Midbrain (tissue), 1 donor: Measurements from ENCODE around the gene PRKAG2.
A peak's percentile ranks its signal among the peaks of the same experiment; 100 is the strongest.
"Not testable (repeated sequence)": the region's sequence is repeated elsewhere in the genome, so short reads cannot be mapped to it uniquely, and the experiment has no call there.

Experiments
- DNase-seq: peaks from one replicate; lab custom pipeline; 2025; lab: John Stamatoyannopoulos, UW

Gene PRKAG2

DNA sequence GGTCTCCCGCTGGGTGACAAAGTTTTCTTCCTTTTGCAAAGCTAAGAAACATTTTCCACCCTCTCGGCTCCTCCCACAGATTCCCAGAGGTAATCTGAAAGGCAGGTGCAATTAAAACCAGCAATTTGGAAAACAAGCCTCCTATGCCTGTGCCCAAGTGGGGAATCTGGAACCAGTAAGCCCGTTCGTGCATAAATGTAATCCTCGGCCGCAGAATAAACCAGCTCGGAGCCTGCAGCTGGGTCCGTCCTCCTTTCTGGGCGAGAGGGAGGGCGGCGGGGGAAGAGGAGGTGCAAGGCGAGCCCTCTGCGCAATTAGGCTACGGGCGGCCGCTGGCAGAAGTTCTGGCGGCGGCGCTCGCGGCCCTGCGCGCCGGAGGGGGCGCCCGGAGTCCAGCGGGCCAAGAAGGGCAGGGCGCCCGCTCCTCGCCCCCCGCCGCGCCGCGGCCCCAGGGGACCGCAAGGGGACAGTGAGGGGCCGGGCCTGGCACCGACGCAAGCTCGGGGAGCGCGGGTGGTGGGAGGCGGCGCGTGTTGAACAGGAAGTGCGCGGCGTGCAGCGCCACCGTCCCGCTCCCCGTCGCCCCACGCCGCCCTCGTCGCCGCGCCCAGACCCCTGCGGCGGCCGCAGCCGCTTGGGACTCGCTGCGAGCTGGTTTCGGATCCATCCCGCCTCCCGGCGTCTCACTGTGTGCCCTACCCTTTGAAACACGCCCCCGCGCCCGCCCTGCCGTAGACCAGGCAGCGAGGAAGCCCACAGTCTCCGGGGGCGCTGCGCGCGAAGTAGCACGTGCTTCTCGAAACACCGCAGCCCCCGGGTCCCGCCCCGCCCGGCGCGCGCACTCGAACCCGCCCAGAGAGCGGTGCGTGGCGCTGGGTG lies at the start of gene PRKAG2:
Gene PRKAG2, minus strand, starts transcription at position 217 of the 879 bp plus-strand sequence. CDS start 495 bp downstream, outside the sequence.
- no peak for DNase-seq

DNA sequence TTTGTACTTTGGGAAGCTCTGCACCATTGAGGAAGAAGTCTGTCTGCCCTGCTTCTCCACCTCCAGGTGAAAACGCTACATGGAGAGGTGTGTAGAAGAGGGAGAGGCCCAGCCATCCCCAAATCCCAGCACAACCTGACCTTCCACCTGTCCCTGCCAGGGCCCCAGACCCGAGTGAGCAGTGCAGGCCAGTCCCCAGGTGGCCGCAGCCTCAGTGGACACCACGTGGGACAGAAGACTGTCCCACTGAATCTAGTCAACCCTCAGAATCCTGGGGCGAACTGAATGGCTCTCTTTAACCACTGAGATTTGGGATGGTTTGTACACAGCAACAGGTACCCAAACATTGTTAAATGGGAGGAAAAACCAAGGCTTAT lies 49.4 kb upstream of the PRKAG2 start:
- DNase-seq = no peak

DNA sequence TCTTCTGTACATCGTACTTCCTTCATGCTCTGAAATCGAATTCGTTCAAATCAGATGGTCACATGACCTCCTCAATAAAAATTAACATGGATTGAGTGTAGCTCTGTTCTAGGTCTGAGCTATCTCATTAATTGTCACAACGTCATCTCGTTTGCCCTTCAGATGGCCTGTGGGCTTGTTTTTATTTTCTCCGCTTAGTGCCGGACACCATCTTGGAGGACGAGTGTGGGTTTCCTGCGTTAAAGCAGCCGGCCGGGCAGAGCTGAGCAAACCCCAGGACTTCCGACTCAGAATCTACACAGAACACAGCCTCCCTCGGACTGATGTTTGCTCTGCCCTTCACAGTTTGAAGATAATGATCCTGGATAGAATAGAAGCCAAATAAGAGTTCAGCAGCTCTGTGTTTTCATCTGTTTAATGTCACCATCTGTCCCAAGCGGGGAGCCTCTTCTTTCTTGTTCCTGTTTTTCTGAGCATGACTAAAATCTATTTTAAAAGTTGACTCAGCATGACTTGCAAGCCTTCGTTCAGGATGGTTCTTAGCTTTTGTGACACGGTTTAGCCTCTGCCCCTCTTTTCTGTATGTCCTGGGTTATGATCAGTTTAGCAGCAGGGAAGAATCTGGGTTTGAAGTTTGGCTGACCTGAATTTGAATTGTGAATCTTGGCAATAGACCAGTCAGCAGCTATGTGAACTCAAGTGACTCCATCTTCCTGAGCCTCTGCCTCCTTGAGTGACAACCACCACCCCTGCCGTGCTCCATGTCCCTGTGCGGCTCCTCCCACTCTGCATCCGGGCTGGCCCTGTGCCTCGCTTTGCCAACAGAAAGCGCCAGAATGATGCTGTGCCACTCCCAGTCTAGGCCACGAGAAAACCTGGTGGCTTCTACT lies 48.8 kb upstream of the PRKAG2 start:
- DNase-seq = no peak

DNA sequence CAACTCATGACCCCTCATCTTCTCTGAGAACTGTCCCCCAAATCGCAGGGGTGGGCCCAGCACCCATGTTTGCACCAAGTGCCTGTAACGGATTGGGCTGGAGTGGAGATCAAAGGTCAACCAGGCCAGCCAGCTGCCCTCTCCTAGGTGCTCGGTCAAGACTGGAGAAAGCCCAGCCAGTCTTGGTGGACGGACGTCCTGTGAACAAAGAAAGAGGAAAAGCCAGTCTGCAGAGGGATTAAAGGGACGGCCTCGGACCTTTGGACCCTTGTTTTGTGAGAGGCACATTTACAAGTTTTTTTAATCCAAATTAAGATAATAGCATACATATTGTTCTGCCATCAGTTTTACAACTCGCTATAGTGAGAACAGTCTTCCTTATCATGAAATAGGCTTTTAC lies 47.6 kb upstream of the PRKAG2 start:
- no peak for DNase-seq

DNA sequence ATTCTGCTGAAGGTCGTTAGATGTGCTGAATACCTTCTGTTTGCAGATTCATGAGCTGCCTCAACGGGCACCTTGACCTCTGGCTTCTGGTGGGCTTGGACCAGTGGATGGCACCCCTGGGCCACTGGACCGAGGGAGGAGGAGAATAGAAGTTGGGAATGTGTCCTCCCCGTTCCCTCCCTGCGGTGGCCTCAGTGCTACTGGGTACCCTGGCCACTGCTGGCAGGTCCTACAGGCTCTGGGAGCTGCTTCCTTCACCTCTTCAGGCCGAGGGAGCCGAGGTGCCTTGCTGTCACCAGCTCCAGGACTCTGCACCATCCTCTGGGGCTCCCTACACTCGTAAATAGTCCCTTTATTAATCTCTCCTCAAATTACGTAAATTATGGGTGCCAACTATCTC lies 47.1 kb upstream of the PRKAG2 start:
- DNase-seq = no peak

DNA sequence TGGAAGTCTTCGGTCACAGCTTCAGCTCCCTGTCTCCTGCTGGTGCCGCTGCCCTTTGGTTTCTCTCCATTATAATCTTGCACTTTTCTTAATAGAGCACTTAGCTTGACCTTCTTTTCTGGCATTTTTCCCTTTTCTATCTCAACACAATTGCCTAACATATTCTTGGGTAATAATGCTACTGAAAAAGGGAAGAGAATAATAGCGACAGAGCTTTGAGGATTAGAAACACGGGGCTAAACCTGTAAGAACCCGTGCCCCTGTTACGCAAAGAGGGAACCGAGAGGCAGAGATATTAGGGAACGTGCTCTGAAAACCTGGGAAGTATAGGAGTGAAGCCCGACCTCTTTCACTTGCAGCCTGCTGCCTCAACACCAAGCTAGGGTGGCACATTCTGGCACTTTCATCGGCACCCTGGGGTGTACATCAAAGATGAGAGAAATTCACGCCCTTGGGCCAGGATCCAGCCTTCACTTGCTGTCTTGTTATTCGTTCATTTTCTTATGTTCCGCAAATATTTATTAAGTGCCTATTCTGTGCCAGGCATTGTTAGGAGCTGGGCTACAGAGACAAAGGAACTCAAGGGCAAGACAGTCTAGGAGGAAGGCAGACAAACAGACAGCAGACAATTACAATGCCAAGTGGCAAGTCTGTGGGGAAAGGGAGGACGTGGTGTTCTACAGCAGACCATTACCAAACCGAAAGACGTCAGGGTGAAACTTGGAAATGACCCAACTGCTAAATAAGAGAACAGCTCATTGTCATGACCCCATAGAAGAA lies 46.4 kb upstream of the PRKAG2 start:
- DNase-seq = peak; percentile 36

DNA sequence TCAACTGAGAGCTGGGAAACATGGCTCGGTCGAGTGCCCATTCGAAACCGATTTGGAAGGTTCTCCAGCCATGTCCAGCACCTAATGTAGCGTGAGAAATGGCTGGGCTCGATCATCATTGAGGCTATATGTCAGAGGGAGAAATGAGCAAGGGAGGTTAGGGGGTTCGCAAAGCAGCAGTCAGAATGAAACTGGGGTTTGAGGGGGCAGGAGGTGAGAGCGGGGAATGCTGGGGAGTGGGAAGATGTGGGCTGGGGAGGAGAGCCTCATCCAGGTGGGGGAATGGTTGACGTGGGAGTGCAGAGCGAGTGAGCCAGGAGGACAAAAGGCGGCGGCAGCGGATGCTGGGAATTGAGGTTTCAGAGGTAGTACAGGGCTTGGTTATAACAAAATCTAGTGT lies 44.5 kb upstream of the PRKAG2 start:
- DNase-seq = no peak

DNA sequence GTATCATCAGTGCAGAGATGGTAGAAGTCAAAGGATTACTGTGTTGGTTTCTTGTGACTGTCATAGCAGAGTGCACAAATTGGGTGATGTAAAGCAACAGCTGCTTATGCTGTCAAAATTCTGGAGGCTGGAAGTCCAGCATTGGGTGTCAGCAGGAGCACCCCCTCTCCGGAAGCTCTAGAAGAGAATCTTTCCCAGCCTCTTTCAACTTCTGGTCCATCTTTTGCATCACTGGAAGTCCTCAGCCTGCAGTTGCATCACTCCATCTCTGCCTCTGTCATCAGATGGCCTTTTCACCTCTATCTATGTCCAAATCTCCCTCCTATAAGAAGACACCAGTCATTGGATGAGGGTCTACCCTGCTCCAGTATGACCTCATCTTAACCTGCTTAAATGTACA lies 43.6 kb upstream of the PRKAG2 start:
- no peak for DNase-seq

DNA sequence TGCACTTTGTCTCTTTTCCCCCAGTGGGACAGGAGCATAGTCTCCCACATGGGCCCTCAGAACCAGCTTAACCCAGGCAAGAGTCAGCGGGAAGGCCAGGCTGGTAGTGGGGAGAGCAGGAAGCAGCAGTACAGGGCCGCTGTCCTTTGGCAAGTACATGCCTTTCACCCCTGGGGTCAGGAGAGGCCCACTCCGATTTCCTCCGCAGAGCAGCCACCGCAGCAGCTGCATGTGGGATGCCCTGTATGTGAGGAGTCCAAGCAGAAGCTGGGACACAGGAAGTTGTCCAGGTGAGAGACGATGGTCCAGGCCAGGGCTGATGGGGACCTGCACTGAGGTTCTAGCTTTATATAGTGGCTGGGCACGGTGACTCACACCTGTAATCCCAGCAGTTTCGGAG lies 42.7 kb upstream of the PRKAG2 start:
- DNase-seq = no peak

DNA sequence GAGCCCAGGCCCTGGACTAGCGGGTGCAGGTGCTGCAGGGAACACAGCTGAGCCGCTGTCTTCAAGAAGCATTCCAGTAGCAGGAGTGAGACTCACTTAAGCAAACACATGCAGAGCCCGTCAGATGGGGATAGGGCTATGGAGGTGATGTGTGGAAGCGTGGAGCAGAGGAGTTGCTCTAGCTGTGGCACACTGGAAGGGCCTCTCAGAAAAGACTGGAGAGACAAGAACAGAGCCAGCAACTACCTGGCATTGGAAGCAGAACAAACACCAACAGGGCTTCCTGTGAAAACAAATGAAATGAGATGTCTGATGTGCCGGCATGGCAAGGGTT lies 41.6 kb upstream of the PRKAG2 start:
- no peak for DNase-seq

DNA sequence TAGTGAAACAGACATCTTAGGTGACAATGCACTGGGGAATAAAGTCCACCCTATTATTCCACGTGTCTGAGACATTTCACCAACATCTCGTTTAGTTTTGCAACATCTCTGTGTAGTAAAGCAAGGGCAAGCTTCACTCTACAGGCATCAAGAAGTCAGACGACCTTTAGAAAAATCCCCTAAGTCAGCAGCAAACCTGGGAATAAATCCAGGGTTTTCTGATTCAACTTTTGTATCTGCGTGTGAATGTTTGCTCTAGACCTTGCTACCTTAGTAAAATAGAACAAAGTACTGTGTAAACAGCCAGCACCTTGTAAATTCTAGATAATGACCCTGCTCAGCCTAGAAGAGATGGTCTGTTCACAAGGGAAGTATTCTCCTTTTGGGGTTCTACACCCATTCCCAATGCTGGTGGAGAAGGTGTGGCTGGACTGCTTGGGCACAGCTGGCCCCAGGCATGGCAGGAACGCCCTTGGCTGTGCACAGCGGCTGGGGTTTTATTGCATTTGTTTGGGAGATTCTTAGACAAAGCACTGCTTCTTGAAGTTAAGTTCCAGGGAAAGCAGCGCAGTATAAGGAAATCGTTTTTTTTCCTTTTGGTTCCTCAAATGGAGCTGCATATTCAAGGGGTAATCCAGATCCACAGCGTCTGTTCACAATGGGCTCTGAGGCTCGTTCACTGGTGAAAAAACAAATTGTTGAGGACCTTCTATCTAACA lies 41.0 kb upstream of the PRKAG2 start:
- DNase-seq = no peak

DNA sequence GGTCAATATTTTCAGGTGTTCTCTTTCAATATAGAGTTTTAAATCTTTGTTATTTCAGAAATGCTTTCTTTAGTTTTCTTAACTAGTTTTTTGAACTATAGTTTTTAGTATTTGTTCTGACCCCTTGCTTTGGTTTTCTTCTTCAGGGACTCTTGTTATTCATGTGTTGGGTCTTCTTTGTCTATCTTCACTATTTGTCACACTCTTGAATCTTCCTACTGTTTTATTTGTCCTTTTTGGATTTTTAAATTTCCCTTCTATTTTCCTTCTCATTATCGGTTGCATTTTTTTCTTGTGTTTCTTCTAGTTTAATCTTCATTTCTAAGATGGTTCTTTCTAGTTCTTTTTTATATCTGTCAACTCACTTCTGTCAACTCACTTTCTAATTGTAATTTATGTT lies 37.1 kb upstream of the PRKAG2 start:
- no peak for DNase-seq

DNA sequence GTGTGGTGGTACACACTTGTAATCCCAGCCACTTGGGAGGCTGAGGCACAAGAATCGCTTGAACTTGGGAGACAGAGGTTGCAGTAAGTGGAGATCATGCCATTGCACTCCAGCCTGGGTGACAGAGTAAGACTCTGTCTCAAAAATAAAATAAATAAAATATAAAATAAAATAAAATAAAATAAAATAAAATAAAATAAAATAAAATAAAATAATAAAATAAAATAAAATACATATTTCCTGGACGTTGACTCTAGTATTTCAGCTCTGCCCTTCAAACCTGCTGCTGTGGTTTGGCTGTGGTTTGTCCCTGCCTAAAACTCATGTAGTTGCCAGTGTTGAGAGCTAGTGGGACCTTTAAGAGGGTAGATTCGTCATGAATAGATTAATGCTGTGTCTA lies 33.7 kb upstream of the PRKAG2 start:
- DNase-seq = not testable (repeated sequence)

DNA sequence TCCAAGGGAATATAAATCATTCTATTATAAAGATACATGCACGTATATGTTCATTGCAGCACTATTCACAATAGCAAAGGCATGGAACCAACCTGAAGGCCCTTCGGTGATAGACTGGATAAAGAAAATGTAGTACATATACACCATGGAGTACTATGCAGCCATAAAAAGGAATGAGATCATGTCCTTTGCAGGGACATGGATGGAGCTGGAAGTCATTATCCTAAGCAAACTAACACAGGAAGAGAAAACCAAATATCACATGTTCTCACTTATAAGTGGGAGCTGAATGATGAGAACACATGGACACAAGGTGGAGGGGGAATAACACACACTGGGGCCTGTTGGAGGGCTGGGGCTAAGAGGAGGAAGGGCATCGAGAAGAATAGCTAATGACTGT lies 30.2 kb upstream of the PRKAG2 start:
- DNase-seq = not testable (repeated sequence)

DNA sequence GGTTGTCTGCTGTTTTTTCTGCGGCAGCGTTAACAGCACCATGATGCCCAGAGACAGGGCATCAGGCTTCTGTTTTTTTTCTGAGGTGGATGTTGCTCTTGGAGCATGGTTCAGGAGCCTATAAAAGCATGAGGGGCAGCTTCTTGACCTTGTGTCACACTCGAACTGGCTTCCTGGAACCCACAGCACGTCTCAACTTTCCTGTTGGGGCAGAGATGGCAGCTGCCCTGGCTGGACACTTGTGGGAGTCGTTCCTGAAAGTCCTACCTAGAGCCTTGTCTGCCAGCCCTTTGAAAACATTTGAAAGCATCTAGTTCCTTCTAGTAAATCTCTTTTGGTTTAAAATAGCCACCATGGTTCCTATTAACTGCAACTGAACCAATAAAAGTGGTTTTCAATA lies 28.9 kb upstream of the PRKAG2 start:
- no peak for DNase-seq

DNA sequence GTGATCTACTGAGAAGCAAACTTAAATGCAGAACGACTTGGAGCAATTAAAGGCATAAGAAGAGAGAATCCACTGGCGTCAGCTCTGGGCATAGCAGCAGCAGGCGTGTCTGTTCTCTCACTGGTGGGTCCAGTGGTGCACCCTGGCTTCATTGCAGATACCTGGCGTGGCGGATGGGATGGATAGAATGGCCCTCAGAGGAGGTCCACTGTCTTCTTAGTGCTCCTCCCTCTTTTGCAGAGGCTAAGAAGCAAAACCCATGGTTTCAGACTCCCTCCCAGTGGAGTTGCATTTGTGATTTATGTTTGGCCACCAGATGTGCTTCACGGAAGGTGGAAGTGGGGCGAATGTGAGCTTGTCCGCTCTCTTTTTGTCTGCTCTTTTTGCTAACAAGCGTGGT lies 28.4 kb upstream of the PRKAG2 start:
- no peak for DNase-seq

DNA sequence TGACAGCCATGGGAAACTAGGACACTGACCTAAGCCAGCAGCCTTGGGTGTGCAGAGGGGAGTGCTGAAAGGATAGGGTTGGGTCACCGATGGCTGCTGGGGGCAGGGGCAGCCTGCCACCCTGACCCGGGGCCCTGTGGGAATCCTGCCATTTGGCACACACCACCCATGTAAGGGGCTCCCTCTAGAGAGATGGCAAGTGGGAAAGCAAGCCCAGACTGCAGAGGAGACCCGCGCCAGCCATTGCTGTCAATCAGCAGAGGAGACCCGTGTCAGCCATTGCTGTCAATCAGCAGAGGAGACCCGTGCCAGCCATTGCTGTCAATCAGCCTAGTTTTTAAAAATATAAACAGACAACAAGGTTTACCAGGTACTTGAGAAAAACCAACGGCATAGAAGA lies 27.4 kb upstream of the PRKAG2 start:
- no peak for DNase-seq

DNA sequence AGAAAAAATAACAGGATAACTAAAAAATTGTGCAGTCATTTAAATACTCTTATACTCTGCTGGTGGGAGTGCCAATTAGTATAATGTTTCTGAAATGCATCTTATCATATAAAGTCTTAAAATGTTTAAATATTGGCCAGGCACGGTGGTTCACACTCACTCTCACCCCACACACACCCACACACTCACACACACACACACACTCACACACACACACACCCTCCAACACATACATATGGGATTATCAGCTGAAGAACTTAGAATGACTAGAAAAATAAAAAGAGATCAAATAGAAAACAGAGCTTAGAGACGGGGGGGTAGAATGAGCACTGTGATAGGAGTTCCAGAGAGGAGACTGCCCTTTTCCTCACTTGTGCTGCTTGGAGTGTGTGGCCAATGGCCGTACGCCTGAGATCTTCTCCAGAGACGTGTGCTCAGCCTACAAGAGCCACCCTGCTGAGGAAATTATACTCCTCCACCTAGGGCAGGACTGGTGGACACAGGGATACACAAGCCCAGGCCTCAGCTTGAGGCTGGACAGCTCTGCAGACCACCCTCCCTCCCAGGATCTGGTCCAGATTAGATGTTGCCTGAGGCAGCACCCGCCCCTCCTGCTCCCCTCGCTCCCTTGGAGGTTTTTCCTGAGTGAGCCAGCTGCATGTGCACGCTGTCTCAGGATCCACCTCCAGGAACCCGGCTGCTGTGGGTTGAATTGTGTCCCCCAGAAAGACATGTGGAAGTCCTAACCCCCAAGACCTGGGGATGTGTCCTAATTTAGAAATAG lies 26.5 kb upstream of the PRKAG2 start:
- no peak for DNase-seq

DNA sequence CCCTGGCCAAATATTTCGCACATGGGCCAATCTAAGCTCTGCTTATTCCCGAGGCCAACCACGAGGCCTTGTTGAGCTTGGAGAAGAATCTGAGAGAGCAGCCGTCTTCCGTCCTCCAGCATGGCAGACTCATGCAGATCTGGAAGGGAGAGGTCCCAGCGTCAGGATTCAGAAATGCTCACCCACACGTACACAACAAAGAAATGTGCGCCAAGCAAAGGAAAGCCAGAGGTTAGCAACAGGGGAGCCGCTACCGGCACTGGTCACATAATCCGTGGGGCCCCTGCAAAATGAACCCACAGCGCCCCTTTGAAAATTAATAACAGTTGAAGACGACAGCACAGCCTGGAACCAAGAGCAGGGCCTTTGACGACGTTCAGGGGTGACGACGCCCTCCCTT lies 25.4 kb upstream of the PRKAG2 start:
- DNase-seq = no peak

DNA sequence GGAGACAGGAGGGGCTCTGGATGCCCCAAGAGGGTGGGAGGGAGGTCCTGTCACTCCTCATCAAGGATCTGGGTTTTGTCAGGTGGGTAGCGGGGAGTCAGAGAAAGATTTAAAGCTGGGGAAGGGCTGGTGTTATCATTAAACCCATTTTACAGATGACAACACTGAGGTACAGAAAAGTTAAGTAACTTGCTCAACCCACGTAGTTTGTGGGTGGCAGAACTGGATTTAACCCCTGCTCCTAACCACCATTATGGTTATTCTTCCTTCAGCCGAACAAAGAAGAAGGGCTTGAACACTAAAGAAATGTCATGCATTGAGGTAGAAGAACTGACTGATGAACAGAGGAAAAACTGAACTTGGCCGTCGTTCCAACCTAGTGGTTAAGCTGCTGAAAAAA lies 24.9 kb upstream of the PRKAG2 start:
- DNase-seq = no peak
